Activated naive CD4-positive, alpha-beta T cell treated with Interleukin-2 at 50 U/mL for 16 hours (primary cell): ENCODE data around the gene PGM5.

Experiments used
- DNase-seq: peaks from one replicate; pipeline ENCODE4 v3.0.0-alpha.2; 2020

The PGM5 gene

GRCh38 chr9:68446836-68447235, 90.4 kb downstream of the PGM5 start:
- no peak for DNase-seq

- DNase-seq = no peak
Measured at GRCh38 chr9:68447611-68448010, 91.2 kb downstream of the PGM5 start.

GRCh38 chr9:68454579-68455334, 98.3 kb downstream of the PGM5 start:
- DNase-seq = no peak

- no peak for DNase-seq
Measured at GRCh38 chr9:68455451-68455850, 99.0 kb downstream of the PGM5 start.

GRCh38 chr9:68457803-68458202, 101.4 kb downstream of the PGM5 start:
- no peak for DNase-seq

GRCh38 chr9:68458918-68459317, 102.5 kb downstream of the PGM5 start:
- no peak for DNase-seq

GRCh38 chr9:68462105-68462775, 105.8 kb downstream of the PGM5 start:
- no peak for DNase-seq

GRCh38 chr9:68470067-68470466, 113.7 kb downstream of the PGM5 start:
- DNase-seq = no peak

GRCh38 chr9:68470634-68471033, 114.2 kb downstream of the PGM5 start:
- no peak for DNase-seq

GRCh38 chr9:68472119-68472518, 115.7 kb downstream of the PGM5 start:
- DNase-seq = no peak

- DNase-seq = no peak
Measured at GRCh38 chr9:68473790-68474189, 117.4 kb downstream of the PGM5 start.

GRCh38 chr9:68476422-68476821, 120.0 kb downstream of the PGM5 start:
- no peak for DNase-seq

- no peak for DNase-seq
Measured at GRCh38 chr9:68476847-68477246, 120.4 kb downstream of the PGM5 start.

GRCh38 chr9:68480807-68481206, 124.4 kb downstream of the PGM5 start:
- no peak for DNase-seq

GRCh38 chr9:68482548-68482947, 126.1 kb downstream of the PGM5 start:
- no peak for DNase-seq

- DNase-seq = no peak
Measured at GRCh38 chr9:68488126-68488525, 131.7 kb downstream of the PGM5 start.

GRCh38 chr9:68489646-68490045, 133.2 kb downstream of the PGM5 start:
- DNase-seq = no peak

- no peak for DNase-seq
Measured at GRCh38 chr9:68492806-68493205, 136.4 kb downstream of the PGM5 start.

GRCh38 chr9:68493541-68493940, 137.1 kb downstream of the PGM5 start:
- DNase-seq = no peak

GRCh38 chr9:68493958-68494577, 137.7 kb downstream of the PGM5 start:
- no peak for DNase-seq

GRCh38 chr9:68495247-68495646, 138.8 kb downstream of the PGM5 start:
- DNase-seq = no peak

- no peak for DNase-seq
Measured at GRCh38 chr9:68496356-68496755, 139.9 kb downstream of the PGM5 start.

- DNase-seq = no peak
Measured at GRCh38 chr9:68497629-68498028, 141.2 kb downstream of the PGM5 start.

GRCh38 chr9:68498816-68499215, 142.4 kb downstream of the PGM5 start:
- no peak for DNase-seq
